GM18873 (cell line): ENCODE measurements around the gene P2RX3.

Source experiments
- ATAC-seq: cut with Tn5 transposase; IDR thresholded peaks from one replicate; pipeline ENCODE4 v1.9.1; 2021; ENCODE audit warnings: mild to moderate bottlenecking, moderate library complexity, moderate number of reproducible peaks; ENCODE audit not compliant: unreplicated experiment, low FRiP score

The P2RX3 gene

GRCh38 chr11:57409321-57410100 is 71.4 kb downstream of the P2RX3 start:
- no peak for ATAC-seq

GRCh38 chr11:57410287-57410686 is 72.1 kb downstream of the P2RX3 start:
- no peak for ATAC-seq

GRCh38 chr11:57413681-57414080 is 75.5 kb downstream of the P2RX3 start:
- ATAC-seq = no peak

- no peak for ATAC-seq
These were observed 76.6 kb downstream of the P2RX3 start for GRCh38 chr11:57414612-57415212.

- no peak for ATAC-seq
These were observed 78.3 kb downstream of the P2RX3 start for GRCh38 chr11:57416436-57416835.

DNA sequence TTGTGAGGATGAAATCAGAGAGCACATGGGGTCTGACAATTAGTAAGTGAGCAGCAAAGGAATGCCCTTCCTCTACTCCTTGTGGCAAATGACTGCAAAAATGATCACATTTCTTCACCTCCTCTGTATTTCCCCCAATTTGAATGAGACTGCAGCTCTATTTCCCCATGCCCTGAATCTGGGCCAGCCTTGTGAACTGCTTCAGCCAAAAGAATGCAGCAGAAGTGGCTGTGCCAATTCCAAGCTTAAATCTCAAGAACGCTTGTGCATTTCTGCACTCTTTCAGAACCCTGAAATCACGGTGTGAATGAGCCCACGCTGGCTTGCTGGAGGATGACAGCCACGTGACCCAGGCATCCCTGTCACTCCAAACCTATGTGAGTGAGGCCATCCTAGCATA is 78.9 kb downstream of the P2RX3 start:
- ATAC-seq = no peak

DNA sequence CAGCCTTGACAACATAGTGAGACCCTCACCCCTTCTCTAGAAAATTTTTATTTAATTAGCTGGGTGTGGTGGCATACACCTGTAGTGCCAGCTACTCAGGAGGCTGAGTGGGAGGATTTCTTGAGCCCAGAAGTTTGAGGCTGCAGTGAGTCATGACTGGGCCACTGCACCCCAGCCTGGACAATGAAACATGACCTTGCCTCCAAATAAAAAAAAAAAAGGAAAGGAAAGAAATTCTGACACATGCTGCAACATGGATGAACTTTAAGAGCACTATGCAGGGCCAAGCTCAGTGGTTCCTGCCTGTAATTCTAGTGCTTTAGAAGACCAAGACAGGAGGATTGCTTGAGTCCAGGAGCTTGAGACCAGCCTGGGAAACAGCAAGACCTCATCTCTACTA is 80.0 kb downstream of the P2RX3 start:
- ATAC-seq = no peak

DNA sequence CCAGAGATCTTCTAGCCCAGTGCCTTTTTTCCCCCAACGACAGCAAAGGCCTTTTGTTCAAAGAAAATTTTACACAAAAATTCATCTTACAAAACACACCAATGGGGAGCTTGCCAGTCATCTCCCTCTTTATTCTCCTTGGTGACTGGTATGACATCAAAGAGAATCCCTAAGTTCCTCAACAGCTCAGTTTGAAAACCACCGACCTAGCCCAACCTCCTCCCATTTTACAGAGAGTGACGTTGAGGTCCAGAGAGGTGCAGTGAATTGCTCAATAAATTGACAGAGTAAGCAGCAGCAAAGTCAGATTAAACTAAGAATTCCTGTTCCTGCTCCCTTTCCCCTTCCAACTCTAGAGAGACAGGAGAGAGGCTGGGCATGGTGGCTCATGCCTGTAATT is 81.0 kb downstream of the P2RX3 start:
- no peak for ATAC-seq

- ATAC-seq = no peak
These were observed 82.9 kb downstream of the P2RX3 start for GRCh38 chr11:57421066-57421465.

DNA sequence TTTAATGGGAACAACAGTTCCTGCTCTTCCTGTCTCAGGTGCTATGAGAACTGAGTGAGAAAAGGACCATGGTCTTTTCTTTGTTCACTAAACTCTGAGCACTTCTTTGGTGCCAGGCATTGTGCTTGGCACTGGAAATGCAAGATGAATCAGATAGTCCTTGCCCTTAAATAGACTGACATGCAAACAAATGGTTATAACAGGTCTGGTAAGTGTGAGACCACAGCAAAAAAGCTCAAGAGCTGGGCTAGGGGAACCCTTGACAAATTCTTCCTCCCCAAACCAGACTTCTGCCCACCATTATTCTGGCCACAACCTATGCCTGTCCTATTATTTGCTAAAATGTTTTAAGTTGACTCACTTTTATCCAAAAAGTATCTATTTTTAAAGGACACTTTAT is 83.7 kb downstream of the P2RX3 start:
- ATAC-seq = no peak
